Heart right ventricle (tissue), 16 donors: Measurements from ENCODE around the gene GNRHR. TPM values are rescaled to one million over a fixed set of nuclear protein-coding genes. Genes with fewer than 3 reads are reported as not detected.

ENCODE experiments used
- ATAC-seq, 8 donors: fragments of 200-7000 bp; cut with Tn5 transposase; one replicate each; pipeline ENCODE4 v1.9.1; 2020; ENCODE audit warnings: mild to moderate bottlenecking in 8 of 8, moderate library complexity in 8 of 8, moderate number of reproducible peaks in 1 of 8
- DNase-seq, 2 donors: peaks; one replicate each; pipeline ENCODE4 v3.0.0-alpha.2; 2020
- H3K27ac ChIP-seq, 10 donors: fragments of 200-600 bp; sonication (generic) in 2 of 10; one replicate each; pipeline versions ENCODE4 v1.5.0 to v1.8.0; 2020 to 2022; ENCODE audit warnings: mild to moderate bottlenecking in 3 of 10
- H3K27me3 ChIP-seq, 7 donors: fragments of 200-600 bp; one replicate each; pipeline ENCODE4 v1.8.0; 2021 to 2022; ENCODE audit warnings: mild to moderate bottlenecking in 2 of 7
- H3K36me3 ChIP-seq, 9 donors: fragments of 200-600 bp; sonication (generic) in 1 of 9; one replicate each; pipeline versions ENCODE4 v1.5.0 to v1.8.0; 2020 to 2022; ENCODE audit warnings: mild to moderate bottlenecking in 2 of 9
- H3K4me1 ChIP-seq, 9 donors: fragments of 200-600 bp; sonication (generic) in 1 of 9; one replicate each; pipeline versions ENCODE4 v1.5.0 to v1.8.0; 2020 to 2022; ENCODE audit warnings: mild to moderate bottlenecking in 4 of 9
- H3K4me3 ChIP-seq, 10 donors: fragments of 200-600 bp; sonication (generic) in 2 of 10; one replicate each; pipeline versions ENCODE4 v1.5.0 to v1.8.0; 2020 to 2022; ENCODE audit warnings: mild to moderate bottlenecking in 7 of 10, moderate library complexity in 2 of 10
- H3K9me3 ChIP-seq, 11 donors: fragments of 200-600 bp in 10 of 11; sonication (generic) in 2 of 11; one replicate each; pipeline versions ENCODE4 v1.5.0 to v1.8.0; 2013 to 2022; ENCODE audit warnings: mild to moderate bottlenecking in 2 of 11, control low read depth in 1 of 11, moderate library complexity in 1 of 11
- WGBS, 2 donors: extraction: QIAGEN DNeasy Blood & Tissue Kit; methylation state at CpG; one replicate each; pipeline ENCODE4 v1.1.7; 2013; ENCODE audit warnings: inconsistent platforms in 1 of 2; 5-methylcytosine and 5-hydroxymethylcytosine counted together
- intact Hi-C, 10 donors: fragments of 100-400 bp; cut with DNase I; formaldehyde crosslinking; loops; one replicate each; pipeline versions ENCODE4 v1.11.1 to v1.14.2; 2022
- polyA plus RNA-seq, 2 donors: library from polyadenylated mRNA; stranded (reverse); fragments of 200-250 nt; gene quantifications; one replicate each; pipeline ENCODE4 v1.2.3, GENCODE V29; 2013
- total RNA-seq, 10 donors: library from RNA; stranded (reverse); fragmentation: NEBNext Ultra II Directional in 3 of 10; extraction: Animal tissue kit (Norgen Biotek cat#: 25700) in 3 of 10; gene quantifications; one replicate each; pipeline versions ENCODE4 v1.2.1 to v1.2.4, GENCODE V29; 2021 to 2023
- TF ChIP-seq, protein P1 (sequence below), 9 donors: fragments of 200-600 bp; sonication (generic) in 2 of 9; IDR thresholded peaks; one replicate each; pipeline versions ENCODE4 v1.5.0 to v1.8.0; 2021 to 2022; ENCODE audit warnings: antibody characterized with exemption in 9 of 9, mild to moderate bottlenecking in 5 of 9, moderate library complexity in 1 of 9
- donor health status: Arrhythmogenic right ventricular cardiomyopathy.
- donor health status: ischemic (EF 13 %, LVEDD 7.1; RV severe dilation, severe dysfunction).
- donor health status: healthy with polysubstance abuse.
- donor health status: DM: no; HTN: yes; CAD: no.
- donor health status: DM: no; HTN: no; CAD: no.
- donor health status: ischemic (EF 25% LVEDD 6.9; RV normal size, moderate dysfunction).
- donor health status: ischemic (EF 25% LVEDD 5.7; RV mildly dilated, moderate dysfunction).
- donor health status: healthy.
- donor health status: DM: yes; HTN: yes; CAD: no.
- donor health status: Ischemic cardiomyopathy.
- donor health status: ischemic (EF 35%, LVEDD 5.7; RV mildly dilated, moderate dysfunction).
- donor health status: nonischemic (EF 11% LVEDD 7.7; RV severe dilation, severe dysfunction).
- donor health status: DM: yes; HTN: yes; CAD: no.
- donor health status: PGD.
- donor health status: ischemic (EF 29% LVEDD 5.4; RV normal size, mild dysfunction).
- donor health status: nonischemic (EF 23%, LVEDD 6.1; RV moderate dilation, normal function).

GNRHR gene
- total and polyA plus RNA-seq, 12 donors = not detected

DNA sequence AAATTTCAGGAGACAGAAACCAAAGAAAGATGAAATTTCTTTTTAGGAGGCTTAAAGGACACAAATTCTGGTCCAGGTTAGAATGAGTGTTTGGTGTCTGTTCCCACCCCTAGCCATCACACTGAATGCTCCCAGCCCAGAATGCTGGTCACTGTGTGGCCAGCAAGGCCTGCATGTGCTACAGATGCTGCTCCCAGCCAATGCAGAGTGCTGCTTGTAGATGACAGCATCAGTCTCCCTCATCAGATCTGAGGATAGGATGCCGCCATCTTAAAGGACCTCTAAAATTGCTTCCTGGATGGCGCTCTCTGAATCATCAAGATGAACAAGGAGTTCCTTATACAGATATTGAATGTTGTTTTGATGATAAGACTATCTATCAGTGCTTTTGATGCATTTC, 35.3 kb downstream of the GNRHR start:
- Histone ChIP-seq H3K27ac (no peak overlapping the region), H3K4me3 (no peak overlapping the region), H3K4me1 (peaks cover 0 to 10% (median 2%) of the 10 kb centered on the region in 9 donors), H3K9me3 (no peaks in the 10 kb centered on the region), H3K36me3 (peaks cover 0 to 29% (median 0%) of the 10 kb centered on the region in 9 donors), H3K27me3 (no peaks in the 10 kb centered on the region)
- TF ChIP-seq, protein P1, sequence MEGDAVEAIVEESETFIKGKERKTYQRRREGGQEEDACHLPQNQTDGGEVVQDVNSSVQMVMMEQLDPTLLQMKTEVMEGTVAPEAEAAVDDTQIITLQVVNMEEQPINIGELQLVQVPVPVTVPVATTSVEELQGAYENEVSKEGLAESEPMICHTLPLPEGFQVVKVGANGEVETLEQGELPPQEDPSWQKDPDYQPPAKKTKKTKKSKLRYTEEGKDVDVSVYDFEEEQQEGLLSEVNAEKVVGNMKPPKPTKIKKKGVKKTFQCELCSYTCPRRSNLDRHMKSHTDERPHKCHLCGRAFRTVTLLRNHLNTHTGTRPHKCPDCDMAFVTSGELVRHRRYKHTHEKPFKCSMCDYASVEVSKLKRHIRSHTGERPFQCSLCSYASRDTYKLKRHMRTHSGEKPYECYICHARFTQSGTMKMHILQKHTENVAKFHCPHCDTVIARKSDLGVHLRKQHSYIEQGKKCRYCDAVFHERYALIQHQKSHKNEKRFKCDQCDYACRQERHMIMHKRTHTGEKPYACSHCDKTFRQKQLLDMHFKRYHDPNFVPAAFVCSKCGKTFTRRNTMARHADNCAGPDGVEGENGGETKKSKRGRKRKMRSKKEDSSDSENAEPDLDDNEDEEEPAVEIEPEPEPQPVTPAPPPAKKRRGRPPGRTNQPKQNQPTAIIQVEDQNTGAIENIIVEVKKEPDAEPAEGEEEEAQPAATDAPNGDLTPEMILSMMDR (IDR thresholded peaks at IDR 0.05) = no peak
- DNase-seq (no peak), ATAC-seq (no peak)
- intact Hi-C loops = no loop called here
- WGBS, 2 donors = 98% methylated on average over 2 of the region's 2 CpGs

DNA sequence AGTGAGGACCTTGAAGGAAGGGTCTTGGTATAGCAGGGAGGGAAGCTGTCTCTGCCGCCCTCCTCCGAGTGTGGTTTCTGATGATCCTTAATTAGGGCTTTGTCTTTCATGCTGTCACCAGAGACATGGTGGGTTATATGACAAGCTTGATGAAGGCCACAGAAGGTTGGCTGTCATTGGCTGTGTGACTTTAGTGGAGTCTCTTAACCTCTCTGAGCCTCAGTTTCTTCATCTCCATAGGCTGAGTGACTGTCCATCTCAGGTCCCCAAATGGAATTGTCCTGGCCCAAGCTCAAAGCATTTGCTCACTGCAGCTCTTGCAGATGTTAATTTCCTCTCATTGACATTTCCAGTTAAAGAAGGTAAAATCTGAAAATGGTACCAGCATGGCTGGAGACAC, 36.6 kb downstream of the GNRHR start:
- Histone ChIP-seq H3K36me3 (peaks cover 0 to 28% (median 0%) of the 10 kb centered on the region in 9 donors), H3K27me3 (no peaks in the 10 kb centered on the region), H3K9me3 (no peaks in the 10 kb centered on the region), H3K27ac (no peak overlapping the region), H3K4me3 (no peak overlapping the region), H3K4me1 (peaks cover 0 to 21% (median 7%) of the 10 kb centered on the region in 9 donors)
- DNase-seq (no peak), ATAC-seq (no peak)
- 97 to 99% methylated on average over 2 of the region's 2 CpGs for WGBS, 2 donors
- TF ChIP-seq, protein P1 (IDR thresholded peaks at IDR 0.05) = no peak
- intact Hi-C loops = no loop called here

DNA sequence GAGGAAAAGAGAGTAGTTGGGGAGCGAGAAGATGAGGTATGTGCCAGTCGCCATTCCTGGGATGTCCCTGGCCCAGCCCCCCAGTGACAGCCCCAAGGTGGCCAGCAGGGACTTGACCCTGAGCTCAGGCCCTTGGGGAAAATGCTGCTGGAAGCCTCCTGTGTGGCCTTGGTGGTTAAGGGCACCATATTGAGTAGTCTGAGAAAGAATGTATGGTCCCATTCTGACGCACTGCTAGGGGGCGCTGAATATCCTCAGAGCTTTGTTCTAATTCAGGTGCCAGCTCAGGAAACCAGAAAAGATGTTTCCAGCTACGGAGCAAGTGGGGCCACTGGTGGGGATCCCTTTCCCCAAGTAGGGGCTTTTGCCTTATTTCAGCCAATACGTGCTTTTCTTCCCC, 39.2 kb downstream of the GNRHR start:
- H3K4me1 ChIP-seq = peaks cover 0 to 19% (median 7%) of the 10 kb centered on the region in 9 donors
- intact Hi-C loops = no loop called here
- no peak overlapping the region for H3K27ac ChIP-seq
- H3K9me3 ChIP-seq = no peaks in the 10 kb centered on the region
- peaks cover 0 to 7% (median 0%) of the 10 kb centered on the region in 9 donors for H3K36me3 ChIP-seq
- H3K4me3 ChIP-seq = no peak overlapping the region
- TF ChIP-seq, protein P1 (IDR thresholded peaks at IDR 0.05) = no peak
- DNase-seq (no peak), ATAC-seq (no peak)
- WGBS, 2 donors = 82 to 94% methylated on average over 6 of the region's 6 CpGs
- H3K27me3 ChIP-seq = no peaks in the 10 kb centered on the region

DNA sequence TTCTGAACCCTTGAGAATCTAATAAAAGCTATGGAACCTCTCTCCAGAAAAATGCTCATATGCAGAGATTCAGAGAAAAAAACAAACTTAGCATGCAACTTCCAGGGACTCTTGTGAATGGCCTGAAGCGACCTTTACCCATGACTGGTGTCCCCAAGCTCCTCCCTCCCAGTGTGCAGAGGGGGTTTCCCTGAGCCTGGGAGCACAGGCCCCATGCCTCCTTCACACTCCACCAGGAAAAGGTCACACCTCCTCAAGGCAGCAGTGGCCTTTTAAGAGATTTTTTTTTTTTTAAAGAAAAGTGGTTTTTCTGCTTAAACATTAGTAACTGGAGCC, 40.0 kb downstream of the GNRHR start:
- Histone ChIP-seq H3K36me3 (peaks cover 0 to 7% (median 0%) of the 10 kb centered on the region in 9 donors), H3K9me3 (no peaks in the 10 kb centered on the region), H3K4me1 (peaks cover 0 to 19% (median 7%) of the 10 kb centered on the region in 9 donors), H3K27ac (no peak overlapping the region), H3K4me3 (no peak overlapping the region), H3K27me3 (no peaks in the 10 kb centered on the region)
- no peak for DNase-seq
- TF ChIP-seq, protein P1 (IDR thresholded peaks at IDR 0.05) = no peak
- intact Hi-C loops = no loop called here
- peak in 2 of 8 donors; percentile 37 to 46 for ATAC-seq
- WGBS, 2 donors = 93 to 95% methylated on average over 1 of the region's 1 CpG
